SKM-1 treated with dmso at 0.1 percent for 144 hours (cell line): ENCODE data around the gene MBD6.

Experiments used
- DNase-seq: peaks from one replicate; lab custom pipeline; 2025; ENCODE audit not compliant: unreplicated experiment; lab: John Stamatoyannopoulos, UW

The MBD6 gene

DNA sequence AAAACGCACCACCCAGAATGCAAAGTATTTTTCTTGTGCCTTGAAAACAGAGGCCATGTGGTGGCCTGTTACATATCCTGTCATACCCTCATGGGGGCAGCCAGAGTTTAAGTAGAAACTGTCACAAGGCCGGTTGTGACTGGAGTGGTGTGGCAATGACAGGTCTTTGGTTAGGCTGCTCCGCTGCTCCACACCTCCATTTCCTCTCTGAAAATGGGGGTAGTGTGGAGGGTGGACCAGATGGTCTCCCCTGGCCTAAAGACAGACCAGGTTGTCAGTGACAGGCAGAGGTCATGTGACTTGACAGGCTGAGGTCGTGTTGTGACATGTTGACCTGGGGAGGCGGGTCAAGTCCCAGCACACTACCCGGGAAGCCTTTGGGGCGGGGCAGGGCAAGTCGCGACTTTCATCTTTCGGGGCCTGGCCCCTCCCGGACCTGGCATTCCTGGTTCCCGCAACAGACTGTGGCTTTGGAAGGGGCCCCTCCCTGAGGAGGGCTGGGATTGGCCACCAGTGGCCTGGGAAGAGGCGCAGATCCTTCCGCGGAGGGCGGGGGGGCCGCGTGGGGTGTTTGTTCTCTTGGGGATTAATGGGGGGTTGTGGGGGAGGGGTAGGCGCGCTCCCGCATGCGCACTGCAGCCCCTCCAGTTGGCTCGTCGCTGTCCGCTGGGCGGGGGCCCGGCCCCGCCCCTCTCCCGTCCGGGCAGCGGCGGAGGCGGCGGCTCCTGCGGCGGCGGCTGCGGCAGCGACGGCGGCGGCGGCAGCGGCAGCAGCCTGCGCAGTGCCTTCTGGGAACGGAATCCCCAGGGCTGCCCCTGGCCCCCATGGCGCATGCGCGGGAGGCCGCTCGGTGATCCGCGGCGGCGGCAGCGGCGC is at the start of gene MBD6:
TSS of gene MBD6 (plus strand) at position 814 of the 876 bp plus-strand sequence. CDS start 1,480 bp downstream, outside the sequence.
- peak; percentile 52 for DNase-seq

DNA sequence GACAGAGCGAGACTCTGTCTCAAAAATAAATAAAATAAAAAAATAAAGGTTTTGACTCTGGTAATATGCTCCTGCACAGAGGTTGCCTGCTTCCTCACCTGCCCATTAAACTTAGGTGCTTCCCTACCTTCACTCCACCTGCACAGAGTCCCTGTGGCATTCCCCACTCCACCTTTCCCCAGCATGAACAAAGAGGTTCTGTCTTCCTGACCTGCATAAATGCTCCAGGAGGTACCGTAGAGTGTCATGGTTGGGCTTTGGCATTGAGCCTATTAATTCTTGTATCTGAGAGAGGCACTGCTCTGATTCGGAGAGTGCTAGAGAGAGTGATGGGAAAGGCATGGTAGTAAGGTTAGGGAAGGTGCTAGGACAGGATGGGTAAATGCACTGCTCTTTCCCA is 49.2 kb upstream of the MBD6 start:
- no peak for DNase-seq

- no peak for DNase-seq
Measured at GRCh38 chr12:57473886-57474285, 48.7 kb upstream of the MBD6 start.

GRCh38 chr12:57474430-57474829 is 48.2 kb upstream of the MBD6 start:
- no peak for DNase-seq

- no peak for DNase-seq
Measured at GRCh38 chr12:57474862-57475261, 47.8 kb upstream of the MBD6 start.

- DNase-seq, result no peak
Measured at GRCh38 chr12:57475271-57476161, 47.1 kb upstream of the MBD6 start.

- no peak for DNase-seq
Measured at GRCh38 chr12:57476162-57476992, 46.2 kb upstream of the MBD6 start.

DNA sequence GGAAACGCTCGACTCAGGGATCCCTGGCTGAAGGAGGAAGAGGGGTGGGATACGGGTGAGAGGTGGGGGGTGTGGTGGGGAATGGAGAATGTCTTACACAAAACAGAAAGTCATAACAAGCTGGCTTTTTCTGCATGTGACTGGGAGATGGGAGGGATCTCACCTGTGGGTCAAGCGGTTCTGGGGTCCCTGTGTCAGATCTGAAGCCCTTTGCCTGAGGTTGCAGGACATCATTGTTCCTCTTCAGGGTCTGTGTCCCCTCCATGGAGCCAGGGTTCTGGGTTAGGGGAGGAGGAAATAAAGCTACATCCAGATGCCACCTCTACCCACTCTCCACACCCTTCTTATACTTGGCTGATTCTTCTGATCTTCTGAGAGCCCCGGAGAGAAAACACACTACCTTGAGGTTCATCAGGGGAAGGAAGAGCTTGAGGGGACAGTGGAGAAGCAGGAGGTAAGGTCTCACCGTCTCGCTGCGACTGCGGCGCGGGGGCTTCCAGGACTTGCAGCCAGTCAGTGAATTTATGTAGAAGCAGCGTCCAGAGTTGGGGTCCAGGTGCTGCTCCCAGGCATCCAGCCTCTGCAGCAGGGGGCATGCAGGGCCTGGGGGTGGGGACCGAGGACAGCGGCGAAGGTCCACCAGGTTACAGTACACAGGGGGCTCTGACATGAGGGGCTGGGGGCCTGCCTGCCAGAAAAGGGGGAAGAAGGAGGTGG is 45.5 kb upstream of the MBD6 start:
- no peak for DNase-seq

GRCh38 chr12:57477710-57478681 is 44.6 kb upstream of the MBD6 start:
- DNase-seq, result no peak

GRCh38 chr12:57479043-57479375 is 43.6 kb upstream of the MBD6 start:
- no peak for DNase-seq

DNA sequence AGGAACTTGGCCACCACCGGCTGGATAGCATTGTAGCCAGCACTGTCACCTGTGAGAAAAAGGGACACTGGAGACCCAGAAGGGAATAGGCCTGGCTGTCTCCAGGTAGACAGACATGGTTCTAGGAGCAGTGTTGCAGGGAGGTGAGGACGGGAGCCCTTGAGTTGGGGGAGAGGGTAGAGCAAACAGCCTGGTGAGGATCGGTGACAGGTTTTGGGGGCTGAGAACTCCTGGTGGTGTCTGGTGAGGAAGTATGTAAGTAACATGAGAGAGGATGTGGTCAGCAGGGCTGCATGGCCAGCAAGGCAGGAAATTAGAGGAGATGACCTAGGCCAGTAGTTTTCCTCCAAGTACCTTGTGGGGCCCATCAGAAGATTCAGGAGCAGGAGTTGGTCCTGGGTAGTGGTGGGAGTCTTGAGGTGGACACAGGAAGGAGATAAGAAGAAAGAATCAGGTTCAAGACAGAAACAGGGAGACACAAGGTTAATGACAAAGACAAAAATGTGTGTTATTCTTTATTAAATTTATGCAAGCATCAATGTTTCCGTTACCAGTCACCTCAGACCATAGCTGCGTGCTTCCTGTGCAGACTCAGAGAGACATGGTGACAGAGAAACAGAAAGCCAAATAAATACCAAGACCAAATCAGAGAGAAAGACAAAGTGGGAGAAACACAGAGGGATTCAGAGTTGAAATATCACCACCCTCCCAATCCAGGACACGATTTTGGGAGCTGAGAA is 43.1 kb upstream of the MBD6 start, which contains the start of gene ARHGAP9:
TSS of gene ARHGAP9 (minus strand) at position 491 of the 740 bp plus-strand sequence. CDS start at position 31, 460 bp downstream.
- DNase-seq, result no peak

DNA sequence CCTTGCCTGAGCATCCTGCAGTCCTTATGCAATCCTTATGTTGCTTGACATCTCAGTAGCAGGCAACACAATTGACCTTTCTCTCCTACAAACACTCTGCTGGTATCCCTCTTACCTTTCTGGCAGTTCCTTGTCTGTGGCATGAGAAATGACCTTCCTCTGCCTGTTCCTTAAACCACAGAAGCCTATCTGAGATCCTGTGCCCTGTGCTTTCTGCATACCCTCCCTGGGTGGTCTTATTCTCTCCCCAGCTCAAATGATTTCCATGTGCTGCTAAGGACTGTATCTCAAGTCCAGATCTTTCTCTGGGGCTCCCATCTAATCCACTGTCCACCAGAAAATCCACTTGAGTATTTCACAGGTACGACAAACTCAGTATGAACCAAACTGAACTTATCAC is 41.0 kb upstream of the MBD6 start:
- no peak for DNase-seq

DNA sequence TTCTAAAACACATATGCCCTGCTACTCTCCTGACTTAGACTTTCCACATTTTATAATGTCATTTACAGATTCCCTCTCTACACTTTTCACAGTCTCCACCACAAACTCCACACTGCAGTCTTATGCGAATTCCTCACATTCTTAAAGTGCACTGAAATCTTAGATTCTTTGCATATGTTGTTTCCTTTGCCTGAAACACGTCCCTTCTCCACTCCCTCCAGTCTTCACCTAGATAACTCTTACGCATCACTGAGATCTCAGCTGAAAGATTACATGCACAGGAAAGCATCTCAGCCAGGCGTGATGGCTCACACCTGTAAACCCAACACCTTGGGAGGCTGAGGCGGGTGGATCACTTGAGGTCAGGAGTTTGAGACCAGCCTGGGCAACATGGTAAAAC is 39.2 kb upstream of the MBD6 start:
- no peak for DNase-seq

- no peak for DNase-seq
Measured at GRCh38 chr12:57485695-57486094, 36.9 kb upstream of the MBD6 start.

DNA sequence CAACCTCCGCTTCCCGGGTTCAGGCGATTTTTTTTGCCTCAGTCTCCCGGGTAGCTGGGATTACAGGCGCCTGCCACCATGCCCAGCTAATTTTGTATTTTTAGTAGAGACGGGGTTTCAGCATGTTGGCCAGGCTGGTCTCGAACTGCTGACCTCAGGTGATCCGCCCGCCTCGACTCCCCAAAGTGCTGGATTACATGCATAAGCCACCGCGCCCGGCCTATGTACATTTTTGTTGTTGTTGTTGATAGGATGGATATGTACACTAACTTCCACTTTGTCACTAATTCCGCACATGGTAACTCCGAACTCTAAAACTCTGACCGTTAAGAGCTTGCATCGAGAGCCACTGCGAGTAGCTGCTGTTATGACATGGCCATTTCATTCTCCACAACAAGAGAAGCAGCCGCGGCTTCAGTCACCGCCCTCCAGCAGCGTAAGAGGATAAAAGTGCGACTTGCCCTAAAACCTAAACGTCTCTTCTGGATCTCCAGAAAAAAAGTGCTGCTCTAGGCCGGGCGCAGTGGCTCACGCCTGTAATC is 35.5 kb upstream of the MBD6 start:
- DNase-seq, result no peak

DNA sequence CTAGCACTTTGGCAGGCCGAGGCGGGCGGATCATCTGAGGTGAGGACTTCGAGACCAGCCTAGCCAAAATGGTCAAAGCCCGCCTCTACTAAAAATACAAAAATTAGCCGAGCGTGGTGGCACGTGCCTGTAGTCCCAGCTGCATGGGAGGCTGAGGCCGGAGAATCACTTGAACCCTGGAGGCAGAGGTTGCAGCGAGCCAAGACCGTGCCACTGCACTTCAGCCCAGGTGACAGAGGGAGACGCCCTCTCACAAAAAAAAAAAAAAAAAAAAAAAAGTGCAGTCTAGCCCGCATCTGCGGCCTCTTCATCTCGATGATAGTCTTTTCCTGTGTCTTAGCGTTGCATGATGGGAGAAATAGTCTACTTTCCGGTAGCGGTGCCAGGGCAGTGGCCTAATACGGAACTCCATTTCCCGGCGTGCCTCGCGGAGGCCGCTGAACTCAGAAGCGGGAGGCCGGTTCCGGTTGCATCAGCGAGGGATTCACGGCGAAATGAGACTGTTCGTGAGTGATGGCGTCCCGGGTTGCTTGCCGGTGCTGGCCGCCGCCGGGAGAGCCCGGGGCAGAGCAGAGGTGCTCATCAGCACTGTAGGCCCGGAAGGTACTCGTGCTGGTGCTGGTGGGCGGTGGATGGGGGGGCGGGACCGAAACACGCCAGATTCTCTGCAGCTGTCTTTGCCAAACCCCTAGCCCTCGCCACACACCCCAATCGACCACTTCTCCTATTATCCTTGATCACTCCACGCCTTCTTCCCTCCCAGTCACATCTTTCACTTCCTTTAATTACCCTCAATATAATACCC is 34.8 kb upstream of the MBD6 start, which contains the start of gene MARS1:
TSS of gene MARS1 (plus strand) at position 472 of the 805 bp plus-strand sequence. CDS start at position 495, 23 bp downstream.
- DNase-seq, result peak; percentile 74
